ENCODE results near the gene ELP2.
A peak's percentile ranks its signal among the peaks of the same experiment; 100 is the strongest.
"Not testable (repeated sequence)": the region's sequence is repeated elsewhere in the genome, so short reads cannot be mapped to it uniquely, and the experiment has no call there.

Gene ELP2

GRCh38 chr18:36129300-36130038 is at the start of gene ELP2, which contains the start of gene SLC39A6:
Gene ELP2 (plus strand): TSS chr18:36129899. CDS start chr18:36129934, 35 bp downstream.
Gene SLC39A6 (minus strand): TSS chr18:36129340. CDS start chr18:36127007, 2,333 bp downstream.
- peaks cover 3% of the 10 kb centered on the region; the same call in 1 of the 2 replicates for H3K36me3 ChIP-seq (ENCODE audit: insufficient read depth, low read length)

GRCh38 chr18:36081118-36081517 is 48.6 kb upstream of the ELP2 start:
- not testable (repeated sequence) for H3K36me3 ChIP-seq (ENCODE audit: insufficient read depth, low read length); H3K4me1 ChIP-seq (ENCODE audit: insufficient read depth, low read length); H3K9ac ChIP-seq (ENCODE audit: low read depth, low read length); H3K9me3 ChIP-seq (ENCODE audit: control insufficient read depth, insufficient read depth, low read length)

More at GRCh38 chr18:36129300-36130038, at the start of gene ELP2, which contains the start of gene SLC39A6:
- Histone ChIP-seq H3K9me3 (ENCODE audit: control insufficient read depth, insufficient read depth, low read length) (no peaks in the 10 kb centered on the region), H3K9ac (ENCODE audit: low read depth, low read length) (peak within 1 kb of the TSS; percentile 85), H3K4me1 (ENCODE audit: insufficient read depth, low read length) (no peaks in the 10 kb centered on the region)

GRCh38 chr18:36083729-36084128 is 46.0 kb upstream of the ELP2 start:
- H3K9ac ChIP-seq (ENCODE audit: low read depth, low read length) = no peak overlapping the region
- H3K4me1 ChIP-seq (ENCODE audit: insufficient read depth, low read length) = no peaks in the 10 kb centered on the region
- no peaks in the 10 kb centered on the region for H3K36me3 ChIP-seq (ENCODE audit: insufficient read depth, low read length)
- H3K9me3 ChIP-seq (ENCODE audit: control insufficient read depth, insufficient read depth, low read length) = no peaks in the 10 kb centered on the region; the same call in 1 of the 2 replicates

- H3K4me1 ChIP-seq (ENCODE audit: insufficient read depth, low read length) = no peaks in the 10 kb centered on the region
- H3K9me3 ChIP-seq (ENCODE audit: control insufficient read depth, insufficient read depth, low read length) = no peaks in the 10 kb centered on the region; the same call in 1 of the 2 replicates
- H3K36me3 ChIP-seq (ENCODE audit: insufficient read depth, low read length) = no peaks in the 10 kb centered on the region
- no peak overlapping the region for H3K9ac ChIP-seq (ENCODE audit: low read depth, low read length)
Observed at GRCh38 chr18:36085195-36085594, 44.5 kb upstream of the ELP2 start.

GRCh38 chr18:36086186-36086585 is 43.5 kb upstream of the ELP2 start:
- H3K9ac ChIP-seq (ENCODE audit: low read depth, low read length) = no peak overlapping the region
- H3K9me3 ChIP-seq (ENCODE audit: control insufficient read depth, insufficient read depth, low read length) = no peaks in the 10 kb centered on the region; the same call in 1 of the 2 replicates
- H3K4me1 ChIP-seq (ENCODE audit: insufficient read depth, low read length) = no peaks in the 10 kb centered on the region
- H3K36me3 ChIP-seq (ENCODE audit: insufficient read depth, low read length) = no peaks in the 10 kb centered on the region

GRCh38 chr18:36088256-36088655 is 41.4 kb upstream of the ELP2 start:
- Histone ChIP-seq H3K9me3 (ENCODE audit: control insufficient read depth, insufficient read depth, low read length) (no peaks in the 10 kb centered on the region), H3K4me1 (ENCODE audit: insufficient read depth, low read length) (no peaks in the 10 kb centered on the region), H3K36me3 (ENCODE audit: insufficient read depth, low read length) (no peaks in the 10 kb centered on the region), H3K9ac (ENCODE audit: low read depth, low read length) (no peak overlapping the region)

GRCh38 chr18:36089001-36089400 is 40.7 kb upstream of the ELP2 start:
- Histone ChIP-seq H3K4me1 (ENCODE audit: insufficient read depth, low read length) (no peaks in the 10 kb centered on the region), H3K9ac (ENCODE audit: low read depth, low read length) (no peak overlapping the region), H3K36me3 (ENCODE audit: insufficient read depth, low read length) (no peaks in the 10 kb centered on the region), H3K9me3 (ENCODE audit: control insufficient read depth, insufficient read depth, low read length) (no peaks in the 10 kb centered on the region)

GRCh38 chr18:36092116-36092515 is 37.6 kb upstream of the ELP2 start:
- H3K9ac ChIP-seq (ENCODE audit: low read depth, low read length); H3K36me3 ChIP-seq (ENCODE audit: insufficient read depth, low read length); H3K9me3 ChIP-seq (ENCODE audit: control insufficient read depth, insufficient read depth, low read length); H3K4me1 ChIP-seq (ENCODE audit: insufficient read depth, low read length): not testable (repeated sequence)

- Histone ChIP-seq H3K36me3 (ENCODE audit: insufficient read depth, low read length) (no peaks in the 10 kb centered on the region), H3K4me1 (ENCODE audit: insufficient read depth, low read length) (no peaks in the 10 kb centered on the region), H3K9me3 (ENCODE audit: control insufficient read depth, insufficient read depth, low read length) (no peaks in the 10 kb centered on the region), H3K9ac (ENCODE audit: low read depth, low read length) (no peak overlapping the region)
Observed at GRCh38 chr18:36094431-36094830, 35.3 kb upstream of the ELP2 start.

- no peaks in the 10 kb centered on the region for H3K4me1 ChIP-seq (ENCODE audit: insufficient read depth, low read length)
- H3K9me3 ChIP-seq (ENCODE audit: control insufficient read depth, insufficient read depth, low read length) = no peaks in the 10 kb centered on the region
- H3K36me3 ChIP-seq (ENCODE audit: insufficient read depth, low read length) = no peaks in the 10 kb centered on the region
Observed at GRCh38 chr18:36095936-36096519, 33.7 kb upstream of the ELP2 start.

GRCh38 chr18:36096955-36097354 is 32.7 kb upstream of the ELP2 start:
- Histone ChIP-seq H3K36me3 (ENCODE audit: insufficient read depth, low read length) (no peaks in the 10 kb centered on the region), H3K9ac (ENCODE audit: low read depth, low read length) (no peak overlapping the region), H3K9me3 (ENCODE audit: control insufficient read depth, insufficient read depth, low read length) (no peaks in the 10 kb centered on the region), H3K4me1 (ENCODE audit: insufficient read depth, low read length) (no peaks in the 10 kb centered on the region)

More at GRCh38 chr18:36095936-36096519, 33.7 kb upstream of the ELP2 start:
- no peak overlapping the region for H3K9ac ChIP-seq (ENCODE audit: low read depth, low read length)

GRCh38 chr18:36099311-36099710 is 30.4 kb upstream of the ELP2 start:
- H3K4me1 ChIP-seq (ENCODE audit: insufficient read depth, low read length) = no peaks in the 10 kb centered on the region
- H3K36me3 ChIP-seq (ENCODE audit: insufficient read depth, low read length) = no peaks in the 10 kb centered on the region
- no peaks in the 10 kb centered on the region; the same call in 1 of the 2 replicates for H3K9me3 ChIP-seq (ENCODE audit: control insufficient read depth, insufficient read depth, low read length)
- H3K9ac ChIP-seq (ENCODE audit: low read depth, low read length) = no peak overlapping the region

GRCh38 chr18:36101943-36102342 is 27.8 kb upstream of the ELP2 start:
- H3K4me1 ChIP-seq (ENCODE audit: insufficient read depth, low read length) = no peaks in the 10 kb centered on the region
- no peaks in the 10 kb centered on the region; the same call in 1 of the 2 replicates for H3K9me3 ChIP-seq (ENCODE audit: control insufficient read depth, insufficient read depth, low read length)
- H3K9ac ChIP-seq (ENCODE audit: low read depth, low read length) = no peak overlapping the region
- no peaks in the 10 kb centered on the region for H3K36me3 ChIP-seq (ENCODE audit: insufficient read depth, low read length)

GRCh38 chr18:36104749-36105148 is 24.9 kb upstream of the ELP2 start:
- Histone ChIP-seq H3K4me1 (ENCODE audit: insufficient read depth, low read length) (no peaks in the 10 kb centered on the region), H3K9me3 (ENCODE audit: control insufficient read depth, insufficient read depth, low read length) (no peaks in the 10 kb centered on the region; the same call in 1 of the 2 replicates), H3K36me3 (ENCODE audit: insufficient read depth, low read length) (no peaks in the 10 kb centered on the region), H3K9ac (ENCODE audit: low read depth, low read length) (no peak overlapping the region)

GRCh38 chr18:36107477-36107876 is 22.2 kb upstream of the ELP2 start:
- no peak overlapping the region for H3K9ac ChIP-seq (ENCODE audit: low read depth, low read length)
- no peaks in the 10 kb centered on the region; the same call in 1 of the 2 replicates for H3K9me3 ChIP-seq (ENCODE audit: control insufficient read depth, insufficient read depth, low read length)
- no peaks in the 10 kb centered on the region for H3K4me1 ChIP-seq (ENCODE audit: insufficient read depth, low read length)
- H3K36me3 ChIP-seq (ENCODE audit: insufficient read depth, low read length) = peaks cover 3% of the 10 kb centered on the region
